PC-9 (cell line): ENCODE data around the gene TRIM27. TPM values are rescaled to one million over a fixed set of nuclear protein-coding genes. Genes with fewer than 3 reads are reported as not detected.

ENCODE experiments used
- BruUV-seq: library from RNA; stranded (reverse); fragments of 400-500 nt; replicated peaks from 2 replicates; lab custom pipeline; 2021; lab: Mats Ljungman, UMichigan
- CTCF ChIA-PET: fragments of 300-600 bp; sonication (Branson Sonifier 250); formaldehyde crosslinking; loops from one replicate; lab custom pipeline; 2022; ENCODE audit warnings: antibody characterized with exemption; lab: Charles Lee
- POLR2A ChIA-PET: fragments of 300-600 bp; sonication (Branson Sonifier 250); formaldehyde crosslinking; loops from one replicate; lab custom pipeline; 2022; ENCODE audit warnings: antibody characterized with exemption; ENCODE audit not compliant: unreplicated experiment; lab: Charles Lee
- DNase-seq, 2 experiments: peaks; one replicate each; pipeline versions ENCODE4 v3.0.0 to v3.0.0-alpha.2; 2015 to 2022; ENCODE audit warnings: mixed read lengths in 1 of 2
- H2AFZ ChIP-seq: fragments of 200-600 bp; sonication (generic); 2 replicates; pipeline ENCODE4 v1.8.1; 2017; ENCODE audit warnings: antibody characterized with exemption
- H3F3A ChIP-seq: fragments of 200-600 bp; sonication (generic); 2 replicates; pipeline ENCODE4 v1.8.1; 2017; ENCODE audit warnings: antibody characterized with exemption, mild to moderate bottlenecking, low read depth; ENCODE audit not compliant: insufficient read depth
- H3K27ac ChIP-seq: fragments of 200-600 bp; sonication (generic); 2 replicates; pipeline ENCODE4 v1.6.1; 2016; ENCODE audit warnings: mixed run types
- H3K27me3 ChIP-seq: fragments of 200-600 bp; sonication (generic); 2 replicates; pipeline ENCODE4 v1.6.1; 2016; ENCODE audit warnings: low read depth, mixed run types; ENCODE audit not compliant: insufficient read depth
- H3K36me3 ChIP-seq: fragments of 200-600 bp; sonication (generic); 2 replicates; pipeline ENCODE4 v1.6.1; 2016; ENCODE audit warnings: low read depth, mixed run types
- H3K4me1 ChIP-seq: fragments of 200-600 bp; sonication (generic); replicated peaks from 2 replicates; pipeline ENCODE4 v1.6.1; 2016; ENCODE audit warnings: mixed run types; ENCODE audit not compliant: insufficient read depth
- H3K4me2 ChIP-seq: fragments of 200-600 bp; sonication (generic); 2 replicates; pipeline ENCODE4 v1.6.1; 2017; ENCODE audit warnings: mixed run types
- H3K4me3 ChIP-seq: fragments of 200-600 bp; sonication (generic); 2 replicates; pipeline ENCODE4 v1.6.1; 2016; ENCODE audit warnings: mixed run types
- H3K79me2 ChIP-seq: fragments of 200-600 bp; sonication (generic); 2 replicates; pipeline ENCODE4 v1.6.1; 2017; ENCODE audit warnings: low read depth, mixed run types
- H3K9me2 ChIP-seq: fragments of 200-600 bp; sonication (generic); 2 replicates; pipeline ENCODE4 v1.8.1; 2017; ENCODE audit warnings: mild to moderate bottlenecking; ENCODE audit not compliant: insufficient read depth
- H3K9me3 ChIP-seq: fragments of 200-600 bp; sonication (generic); 2 replicates; pipeline ENCODE4 v1.8.1; 2016; ENCODE audit warnings: low read depth; ENCODE audit not compliant: insufficient read depth
- H4K20me1 ChIP-seq: fragments of 200-600 bp; sonication (generic); 2 replicates; pipeline ENCODE4 v1.8.1; 2017; ENCODE audit not compliant: insufficient read depth
- CTCF ChIP-seq: fragments of 200-600 bp; sonication (generic); conservative IDR thresholded peaks from 2 replicates; pipeline ENCODE4 v1.6.1; 2017; ENCODE audit warnings: mixed run types, antibody characterized with exemption, mild to moderate bottlenecking, moderate library complexity
- EZH2 ChIP-seq: fragments of 200-600 bp; sonication (generic); IDR thresholded peaks from 2 replicates; pipeline ENCODE4 v1.8.0; 2017; ENCODE audit warnings: antibody characterized with exemption, low read depth
- intact Hi-C: fragments of 100-400 bp; cut with micrococcal nuclease; formaldehyde crosslinking; loops from one replicate; pipeline ENCODE4 v1.10.0; 2022; ENCODE audit not compliant: unreplicated experiment
- total RNA-seq: library from RNA; stranded (reverse); gene quantifications from 2 replicates; pipeline ENCODE4 v1.2.3, GENCODE V29; 2021

TRIM27 gene
- total RNA-seq, 1 experiment from 2014 or later = 86.2 TPM

GRCh38 chr6:28948782-28949486 is 25.1 kb upstream of the TRIM27 start:
- BruUV-seq = TSS peak; percentile 90
- ChIA-PET POLR2A (no interaction called here), CTCF (interaction anchor here (1.6 kb wide), 1 partner anchor 32 kb away, joined by 6 read pairs; no protein-coding TSS in a partner anchor)

GRCh38 chr6:28947831-28948270 is 24.1 kb upstream of the TRIM27 start:
- peak; percentile 72 to 97 for DNase-seq
- H3K79me2 ChIP-seq = no peaks in the 10 kb centered on the region
- no TSS peak for BruUV-seq
- H3K9me2 ChIP-seq = no peaks in the 10 kb centered on the region
- ChIA-PET CTCF (interaction anchor here (0.6 to 1.6 kb wide), 2 partner anchors 33 to 290 kb away, joined by 3 to 6 read pairs; no protein-coding TSS in a partner anchor), POLR2A (interaction anchor here (0.6 kb wide), 1 partner anchor 25 kb away, joined by 4 read pairs; no protein-coding TSS in a partner anchor)
- no peaks in the 10 kb centered on the region for H4K20me1 ChIP-seq
- peaks cover 40% of the 10 kb centered on the region for H3K4me1 ChIP-seq
- TF ChIP-seq EZH2 = no peak
- no peak for TF ChIP-seq CTCF
- no peaks in the 10 kb centered on the region for H3K9me3 ChIP-seq
- H3K4me2 ChIP-seq = peak overlapping the region; percentile 57
- H3K27ac ChIP-seq = peak overlapping the region; percentile 78
- peaks cover 55% of the 10 kb centered on the region for H3F3A ChIP-seq
- H3K4me3 ChIP-seq = peak overlapping the region; percentile 3; the same call in 1 of the 2 replicates
- intact Hi-C loops = loop anchor here (1.0 kb wide), 1 partner anchor 33 kb away; no protein-coding TSS in a partner anchor
- no peak overlapping the region for H2AFZ ChIP-seq
- no peaks in the 10 kb centered on the region for H3K27me3 ChIP-seq
- no peaks in the 10 kb centered on the region for H3K36me3 ChIP-seq

More at GRCh38 chr6:28948782-28949486, 25.1 kb upstream of the TRIM27 start:
- DNase-seq = no peak
- no peaks in the 10 kb centered on the region for H3K9me2 ChIP-seq
- no peaks in the 10 kb centered on the region for H3K36me3 ChIP-seq
- no peak for TF ChIP-seq CTCF
- TF ChIP-seq EZH2 = no peak
- peaks cover 41% of the 10 kb centered on the region for H3K4me1 ChIP-seq
- H3K4me3 ChIP-seq = no peak overlapping the region
- intact Hi-C loops = loop anchor here (1.0 kb wide), 1 partner anchor 32 kb away; no protein-coding TSS in a partner anchor
- peak overlapping the region; percentile 78 for H3K27ac ChIP-seq
- H3K9me3 ChIP-seq = no peaks in the 10 kb centered on the region
- H4K20me1 ChIP-seq = no peaks in the 10 kb centered on the region
- no peaks in the 10 kb centered on the region for H3K79me2 ChIP-seq
- no peaks in the 10 kb centered on the region for H3K27me3 ChIP-seq
- no peak overlapping the region for H2AFZ ChIP-seq
- peak overlapping the region; percentile 57 for H3K4me2 ChIP-seq
- H3F3A ChIP-seq = peaks cover 62% of the 10 kb centered on the region

- H2AFZ ChIP-seq = no peak overlapping the region
- no peaks in the 10 kb centered on the region for H4K20me1 ChIP-seq
- peak overlapping the region; percentile 57 for H3K4me2 ChIP-seq
- no peak for DNase-seq
- TF ChIP-seq CTCF = no peak
- TF ChIP-seq EZH2 = no peak
- H3K79me2 ChIP-seq = no peaks in the 10 kb centered on the region
- H3K27ac ChIP-seq = peak overlapping the region; percentile 78
- no peaks in the 10 kb centered on the region for H3K9me2 ChIP-seq
- no TSS peak for BruUV-seq
- H3K4me3 ChIP-seq = no peak overlapping the region
- peaks cover 43% of the 10 kb centered on the region for H3K4me1 ChIP-seq
- no peaks in the 10 kb centered on the region for H3K9me3 ChIP-seq
- H3K36me3 ChIP-seq = no peaks in the 10 kb centered on the region
- peaks cover 49% of the 10 kb centered on the region for H3F3A ChIP-seq
- ChIA-PET POLR2A (interaction anchor here (0.6 kb wide), 1 partner anchor 25 kb away, joined by 4 read pairs; no protein-coding TSS in a partner anchor), CTCF (interaction anchor here (0.6 to 1.6 kb wide), 2 partner anchors 34 to 289 kb away, joined by 3 to 6 read pairs; no protein-coding TSS in a partner anchor)
- intact Hi-C loops = no loop called here
- H3K27me3 ChIP-seq = no peaks in the 10 kb centered on the region
Observed at GRCh38 chr6:28947067-28947765, 23.4 kb upstream of the TRIM27 start.
